GM19397 (cell line): ENCODE results near the gene DPF3.

Source experiments
- ATAC-seq: cut with Tn5 transposase; IDR thresholded peaks from one replicate; pipeline ENCODE4 v1.9.1; 2021; ENCODE audit warnings: mild to moderate bottlenecking, moderate library complexity; ENCODE audit not compliant: unreplicated experiment

The DPF3 gene

DNA sequence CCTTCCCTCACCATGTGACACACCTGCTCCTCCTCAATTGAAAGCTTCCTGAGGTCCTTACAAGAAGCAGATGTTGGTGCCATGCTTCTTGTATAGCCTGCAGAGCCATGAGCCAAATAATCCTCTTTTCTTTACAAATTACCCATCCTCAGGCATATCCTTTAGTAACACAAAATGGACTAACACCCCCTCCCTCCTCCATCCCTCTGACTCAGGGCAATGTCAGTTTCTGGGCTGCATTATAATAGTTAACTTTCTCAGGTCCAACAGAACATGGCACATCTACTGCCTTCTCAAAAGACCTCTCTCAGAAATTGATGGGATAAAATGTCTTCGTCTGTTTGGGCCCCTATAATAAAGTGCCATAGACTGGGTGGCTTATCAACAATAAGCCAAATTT, 287.0 kb downstream of the DPF3 start:
- no peak for ATAC-seq

DNA sequence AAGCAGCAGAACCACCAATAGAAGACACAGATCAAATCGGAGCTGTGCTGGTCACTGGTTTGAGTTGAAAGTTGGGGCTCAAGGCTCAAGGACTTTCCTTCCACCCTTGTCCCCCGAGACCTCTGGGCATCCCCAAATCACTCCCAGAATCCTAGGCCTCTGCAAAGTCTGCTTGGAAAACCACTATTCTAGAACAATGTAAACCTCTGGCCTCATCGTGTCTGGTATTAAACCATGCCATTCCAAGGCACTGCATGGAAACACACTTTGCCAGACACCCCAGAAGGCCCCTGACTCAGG, 288.0 kb downstream of the DPF3 start:
- no peak for ATAC-seq

DNA sequence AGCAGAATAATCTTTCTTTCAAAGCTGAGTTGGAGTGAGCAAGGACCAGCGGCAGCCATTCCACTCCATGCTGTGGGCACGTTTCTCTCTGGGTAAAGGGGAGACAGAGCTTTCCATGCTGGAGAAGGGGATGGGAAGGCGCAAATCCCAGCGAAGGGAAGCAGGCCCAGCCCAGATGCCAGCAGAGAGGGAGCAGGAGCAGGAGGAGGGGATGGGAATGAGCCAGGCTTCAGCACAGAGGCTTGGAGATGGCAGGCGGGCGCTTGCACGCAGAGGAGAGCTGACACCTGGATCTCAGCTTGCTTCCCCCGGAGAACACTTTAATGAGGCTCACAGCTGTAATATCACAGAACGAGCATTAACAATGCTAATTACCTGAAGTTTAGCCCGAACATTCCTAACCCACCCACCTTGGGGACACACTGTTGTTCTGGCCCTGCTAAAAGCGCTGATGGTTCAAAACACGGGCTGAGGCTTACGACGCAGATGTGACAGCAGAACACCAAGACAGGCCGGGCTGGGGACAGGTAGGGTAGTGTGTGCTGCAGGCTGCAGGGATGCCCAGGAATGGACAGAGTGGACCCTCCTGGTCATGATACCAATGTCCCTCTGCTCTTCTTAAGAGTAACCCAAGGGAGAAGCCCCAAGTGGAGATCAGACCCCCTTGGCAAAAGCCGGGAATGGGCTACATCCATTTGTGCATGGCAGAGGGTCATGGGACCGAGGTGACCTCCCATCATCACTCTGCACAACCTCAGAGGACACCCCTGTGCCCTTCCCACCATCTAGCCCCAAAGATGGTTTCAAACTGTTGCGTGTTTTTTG, 288.6 kb downstream of the DPF3 start:
- ATAC-seq = no peak

- no peak for ATAC-seq
Observed at GRCh38 chr14:72604133-72604532, 289.8 kb downstream of the DPF3 start.

DNA sequence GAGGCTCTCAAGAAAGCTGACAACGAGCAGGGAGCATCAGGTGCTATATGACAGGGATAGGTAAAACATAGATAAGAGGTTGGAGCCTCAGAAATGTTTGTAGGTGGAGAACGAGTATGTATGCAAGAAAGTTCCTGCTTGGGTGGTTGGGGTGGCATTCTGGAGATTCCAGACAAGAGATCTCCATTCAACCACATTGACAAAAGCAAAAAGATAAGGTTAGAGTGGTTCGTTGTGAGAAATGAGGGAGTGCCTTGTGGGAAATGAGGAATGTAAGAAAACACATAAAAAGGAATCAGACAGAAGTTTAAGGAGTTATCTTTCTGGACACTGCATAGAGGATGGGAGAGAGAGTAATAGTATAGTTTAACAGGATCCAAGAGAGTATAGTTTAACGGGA, 290.3 kb downstream of the DPF3 start:
- ATAC-seq = no peak

DNA sequence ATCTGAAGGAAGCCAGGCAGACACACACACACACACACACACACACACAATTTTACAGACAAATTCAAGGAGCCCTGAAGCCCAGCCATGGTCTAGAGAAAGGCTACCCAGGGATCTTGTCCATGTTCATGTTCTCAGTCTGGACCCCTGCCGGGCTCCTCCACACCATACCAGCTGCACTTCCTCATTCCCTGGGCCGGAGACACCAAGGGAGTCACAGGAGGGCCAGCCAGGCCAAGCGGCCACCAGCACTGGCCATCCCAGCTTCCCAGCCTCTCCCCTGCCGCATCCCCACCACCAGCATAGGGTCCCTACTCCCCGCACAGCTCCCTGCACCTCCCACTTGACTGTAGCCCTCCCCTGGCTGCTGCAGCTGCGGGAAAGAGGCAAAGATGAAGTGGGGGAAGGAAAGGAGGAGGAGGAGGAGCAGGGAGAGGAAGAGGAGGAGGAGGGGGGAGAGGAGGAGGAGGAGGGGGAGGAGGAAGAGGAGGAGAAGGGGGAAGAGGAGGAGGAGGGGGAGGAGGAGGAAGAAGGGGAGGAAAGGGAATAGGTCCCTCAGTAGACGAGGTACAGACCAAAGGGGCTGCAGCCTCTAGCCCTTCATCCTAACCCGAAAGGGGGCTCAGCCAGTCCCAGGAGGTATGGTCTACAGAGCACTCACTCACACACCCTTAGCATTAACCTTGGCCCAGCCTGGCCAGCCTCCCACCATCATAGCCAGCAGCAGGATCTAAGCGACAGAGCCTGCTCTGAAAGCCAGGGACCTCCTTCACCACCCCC, 293.2 kb downstream of the DPF3 start:
- no peak for ATAC-seq

DNA sequence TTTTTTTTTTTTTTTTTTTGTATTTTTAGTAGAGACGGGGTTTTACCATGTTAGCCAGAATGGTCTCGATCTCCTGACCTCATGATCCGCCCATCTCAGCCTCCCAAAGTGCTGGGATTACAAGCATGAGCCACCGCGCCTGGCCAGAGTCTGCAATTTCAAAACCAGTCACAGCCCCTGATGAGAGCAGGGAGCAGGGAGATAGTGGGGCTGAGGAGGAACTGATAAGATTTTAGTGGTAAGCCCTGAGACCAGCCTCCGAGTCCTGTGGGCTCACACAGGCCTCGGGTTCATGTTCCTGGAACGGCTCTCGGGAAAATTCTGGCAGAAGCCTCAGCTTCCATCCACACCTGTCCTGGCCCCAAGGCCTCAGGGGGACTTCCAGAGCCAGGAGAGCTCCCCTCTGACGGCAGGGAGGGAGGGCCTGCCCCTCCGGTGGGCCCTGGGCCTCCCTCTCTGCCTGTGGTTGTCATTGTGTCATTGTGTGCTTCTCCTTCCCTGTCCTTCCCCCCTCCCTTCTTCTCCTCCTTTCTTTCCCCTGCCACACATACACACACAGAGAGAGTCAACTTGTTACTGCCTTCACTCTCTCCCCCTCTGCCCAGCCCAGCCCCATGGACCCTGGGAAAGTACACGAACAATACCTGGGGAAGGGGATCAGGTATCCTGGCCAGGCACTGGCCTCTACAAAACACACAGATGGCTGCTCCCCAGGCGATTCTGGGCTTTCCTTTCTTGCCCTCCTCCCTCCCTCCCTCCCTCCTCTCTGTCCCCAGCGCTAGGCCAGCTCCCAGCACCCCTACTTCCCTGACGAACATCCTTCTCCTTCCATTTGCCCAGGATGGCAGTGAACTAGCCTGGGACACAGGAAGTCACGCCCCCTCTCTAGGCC, 294.1 kb downstream of the DPF3 start:
- no peak for ATAC-seq

- ATAC-seq = no peak
Observed at GRCh38 chr14:72598306-72598705, 295.6 kb downstream of the DPF3 start.

DNA sequence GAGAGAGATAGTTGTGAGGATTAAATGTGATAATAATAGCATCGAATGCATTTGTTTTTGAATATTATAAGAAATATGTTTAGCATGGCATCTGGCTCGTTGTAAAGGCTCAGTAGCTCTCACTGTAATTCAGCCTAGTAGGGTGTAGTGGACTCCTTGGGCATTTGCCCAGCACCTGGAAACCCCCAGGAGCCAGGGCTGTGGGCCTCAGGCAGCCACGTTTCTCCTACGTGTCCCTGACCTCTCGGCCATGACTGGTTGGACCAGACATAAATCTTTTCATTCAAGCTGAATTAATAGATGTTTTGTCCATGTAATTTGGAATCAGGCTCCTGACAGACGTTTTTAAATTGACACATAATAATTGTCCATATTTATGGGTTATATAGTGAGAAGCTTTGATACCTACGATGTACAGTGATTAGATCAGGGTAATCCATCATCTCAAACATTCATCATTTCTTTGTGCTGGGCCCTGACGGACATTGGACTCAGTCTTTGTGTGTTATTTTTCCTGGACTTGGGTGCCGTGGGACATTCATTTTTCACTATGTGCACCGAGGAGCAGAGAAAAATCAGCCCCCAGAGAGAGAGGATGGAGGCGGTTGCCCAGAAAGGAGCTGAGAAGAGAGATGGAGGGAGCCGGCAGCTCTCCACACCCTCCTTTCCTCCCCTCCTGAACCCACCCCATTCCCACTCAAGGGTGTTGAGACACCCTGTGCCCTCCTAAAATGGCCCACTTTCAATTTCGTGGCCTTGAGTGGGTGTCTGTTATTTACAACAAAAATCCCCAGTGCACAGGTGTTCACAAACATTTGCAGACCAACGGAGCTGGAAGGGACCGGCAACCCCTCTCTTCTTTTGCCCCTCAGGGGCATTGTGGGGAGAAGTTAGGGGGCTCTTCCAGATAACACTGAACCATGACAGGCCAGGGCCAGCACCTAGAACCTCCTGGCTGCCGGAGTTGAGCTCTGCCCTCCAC, 296.4 kb downstream of the DPF3 start:
- ATAC-seq = no peak

DNA sequence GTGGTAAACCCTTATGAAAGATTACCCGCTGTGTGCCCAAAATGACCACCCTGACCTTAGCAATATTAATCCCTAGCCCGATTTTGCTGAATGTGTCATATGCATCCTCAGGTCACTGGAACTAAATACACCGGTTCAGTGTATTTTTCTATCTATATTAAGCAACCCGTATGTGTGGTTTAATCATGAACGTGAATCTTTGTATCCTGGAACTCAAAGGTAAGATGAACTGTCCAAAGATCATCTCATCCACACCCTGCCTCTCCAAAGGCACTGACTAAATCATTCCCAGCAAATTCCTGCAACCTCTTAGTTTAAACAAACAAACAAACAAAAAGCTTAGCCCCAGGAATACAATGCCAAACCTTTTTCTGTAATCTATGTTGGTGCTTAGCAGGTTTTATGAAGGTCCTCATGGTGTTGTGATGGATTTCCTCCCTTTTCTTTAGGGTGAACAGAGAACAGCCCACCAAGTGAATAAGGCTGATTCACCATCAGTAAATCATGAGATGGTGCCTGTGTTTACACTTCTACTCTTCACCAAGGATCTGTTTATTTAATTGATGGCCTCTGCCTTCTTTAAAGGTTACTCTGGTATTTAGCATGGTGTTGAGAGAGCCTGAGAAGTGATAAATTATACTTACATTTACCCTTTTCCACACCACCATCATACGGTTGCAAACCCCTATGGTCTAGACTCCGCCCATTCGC, 298.6 kb downstream of the DPF3 start:
- no peak for ATAC-seq

DNA sequence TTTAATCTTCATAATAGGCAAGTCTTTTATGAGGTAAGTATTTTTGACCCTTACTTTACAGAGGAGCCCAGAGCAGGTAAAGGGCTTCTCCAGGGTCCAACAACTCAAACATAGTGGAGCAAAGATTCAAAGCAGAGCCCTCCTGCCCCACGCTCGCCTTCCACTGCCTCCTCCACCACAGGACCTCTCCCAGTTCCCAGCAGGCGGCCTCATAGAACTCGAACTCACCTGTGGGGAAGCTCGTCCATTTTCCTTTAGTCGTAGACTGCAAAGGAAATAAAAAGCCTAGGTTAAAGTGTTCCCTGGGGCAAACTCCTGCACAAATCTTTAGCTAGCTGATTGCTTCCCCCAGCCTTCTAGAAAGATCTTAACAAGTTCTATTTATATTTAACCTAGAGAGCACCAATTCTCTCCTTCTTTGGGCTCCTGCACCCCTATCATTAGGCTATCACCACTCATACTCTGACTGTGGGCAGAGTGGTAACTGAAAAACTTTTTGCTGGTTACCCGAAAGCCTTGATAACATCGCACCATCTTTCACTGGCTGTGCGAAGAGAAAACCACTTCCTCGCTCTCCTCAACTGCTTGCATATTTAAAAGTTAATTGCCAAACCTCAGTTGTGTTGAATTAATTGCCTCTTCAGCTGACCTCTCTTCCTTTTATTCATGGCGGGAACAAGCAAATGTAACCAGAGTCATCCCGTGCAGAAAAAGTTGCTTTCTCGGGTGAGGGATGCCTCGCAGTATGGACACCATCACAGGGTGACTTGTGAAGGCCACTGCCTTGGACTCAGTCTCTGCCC, 299.6 kb downstream of the DPF3 start:
- no peak for ATAC-seq

DNA sequence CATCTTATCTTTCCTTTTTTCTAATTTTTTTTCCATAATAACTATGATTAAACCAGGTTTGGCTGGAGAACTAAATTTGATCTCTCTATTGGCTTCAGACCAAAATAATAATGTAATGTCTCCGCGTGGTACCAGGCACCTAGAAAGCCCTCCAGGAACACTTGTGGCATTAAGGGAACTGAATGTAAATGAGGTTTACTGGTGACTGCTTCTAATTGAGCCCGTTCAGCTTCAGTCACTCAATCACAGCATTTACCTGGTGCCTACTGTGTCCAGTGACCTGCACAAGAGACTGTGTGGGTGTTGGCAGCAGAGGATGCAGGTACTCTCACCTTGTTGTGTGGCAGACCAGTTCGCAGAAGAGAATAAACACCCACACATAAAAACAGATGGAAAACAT, 302.5 kb downstream of the DPF3 start:
- ATAC-seq = no peak

DNA sequence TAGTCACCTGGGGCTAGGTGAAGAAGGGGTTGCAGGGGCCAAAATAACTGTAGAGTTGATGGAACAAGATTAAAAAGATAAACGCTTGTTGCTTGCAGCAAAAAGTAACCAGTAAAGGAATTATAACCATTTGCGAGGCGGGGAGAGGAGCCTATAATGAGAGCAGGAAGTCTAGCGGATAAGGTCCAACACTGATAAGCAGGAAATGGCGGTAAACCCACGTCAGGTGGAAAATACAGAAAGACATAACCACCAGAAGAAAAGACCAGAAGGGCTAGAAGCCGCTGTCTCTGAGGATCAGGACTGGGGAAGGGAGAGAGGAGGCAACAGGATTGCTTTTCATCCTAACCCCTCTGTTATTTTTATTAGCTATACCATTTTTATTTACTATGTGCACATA, 303.3 kb downstream of the DPF3 start:
- ATAC-seq = no peak

DNA sequence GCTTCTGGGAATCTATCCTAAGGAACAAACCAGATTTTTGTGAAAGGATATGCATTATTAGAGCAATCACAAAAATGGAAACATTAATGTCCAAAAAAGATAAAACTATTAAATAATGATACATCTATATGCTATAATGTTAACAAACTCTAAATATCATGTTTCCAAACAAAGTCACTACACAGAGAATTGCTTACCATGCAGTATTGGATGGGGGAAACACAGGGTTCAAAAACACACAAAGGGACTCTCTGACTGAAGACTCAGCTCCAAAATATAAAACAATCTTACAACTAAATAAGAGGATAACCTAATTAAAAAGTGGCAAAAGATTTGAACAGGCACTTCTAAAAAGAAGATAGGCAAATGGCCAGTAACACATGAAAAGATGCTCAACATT, 304.2 kb downstream of the DPF3 start:
- ATAC-seq = no peak

GRCh38 chr14:72588521-72588920, 305.4 kb downstream of the DPF3 start:
- no peak for ATAC-seq

DNA sequence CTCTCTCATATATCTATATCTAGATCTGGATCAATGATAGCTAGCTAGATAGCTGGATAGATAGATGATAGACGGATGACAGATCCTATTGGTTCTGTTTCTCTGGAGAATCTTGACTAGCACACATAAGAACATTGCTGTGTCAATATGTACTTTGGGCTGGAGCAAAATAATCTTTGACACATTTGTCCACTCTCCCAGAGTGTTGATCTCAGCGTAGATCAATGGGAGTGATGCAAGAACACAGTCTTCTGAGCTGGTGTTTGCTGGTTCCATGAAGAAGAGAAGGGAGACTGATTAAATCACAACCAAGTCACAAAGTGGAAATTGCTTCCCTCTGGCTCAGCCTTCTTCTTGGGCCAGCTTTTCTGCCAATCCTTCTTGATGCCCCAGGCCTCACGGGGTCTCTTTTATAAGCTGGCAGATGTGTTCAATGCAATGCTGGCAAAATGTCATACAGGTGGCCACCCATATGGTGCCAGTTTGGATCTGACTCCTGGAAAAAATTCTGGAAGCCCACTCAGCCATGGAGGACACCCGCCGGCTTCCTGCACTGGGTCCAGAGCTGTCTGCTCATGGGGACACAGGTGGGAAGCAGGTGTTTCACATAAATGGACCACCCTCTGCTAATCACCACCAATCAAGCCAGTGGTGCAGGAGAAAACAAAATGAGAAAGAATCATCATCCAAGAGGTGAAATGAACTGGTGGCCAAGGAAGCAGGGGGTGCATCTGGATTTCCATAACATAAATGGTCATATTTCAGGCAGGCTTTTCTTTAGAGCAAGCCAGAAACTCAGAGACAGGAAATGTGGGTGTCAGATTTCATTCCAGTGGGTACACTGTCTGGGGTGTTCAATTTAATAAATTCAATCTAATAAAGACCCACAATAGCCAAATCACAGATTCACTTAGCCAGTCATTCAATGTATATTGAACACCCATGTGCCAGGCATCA, 310.3 kb downstream of the DPF3 start:
- no peak for ATAC-seq

- ATAC-seq = no peak
Observed at GRCh38 chr14:72582582-72582981, 311.3 kb downstream of the DPF3 start.

DNA sequence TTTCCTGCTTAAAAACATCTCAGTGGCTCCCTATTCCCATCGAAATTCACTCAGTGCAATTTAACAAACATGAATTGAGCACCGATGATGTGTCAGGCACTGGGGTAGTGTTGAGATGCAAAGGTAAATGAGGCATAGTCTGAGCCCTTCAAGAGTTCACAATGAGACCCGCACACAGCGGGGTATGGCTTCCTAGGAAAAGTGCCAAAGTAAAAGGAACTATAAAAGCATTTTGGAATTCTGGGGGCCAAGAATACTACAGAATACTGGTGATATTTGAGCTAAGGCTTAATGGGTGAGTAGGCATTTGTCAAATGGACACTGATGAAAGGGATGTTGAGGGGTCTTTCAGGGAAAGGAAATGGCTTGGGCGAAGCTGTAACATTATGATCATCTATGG, 315.4 kb downstream of the DPF3 start:
- ATAC-seq = no peak
